PC-9 (cell line): Measurements from ENCODE around the gene UPK1A. TPM values are rescaled to one million over a fixed set of nuclear protein-coding genes. Genes with fewer than 3 reads are reported as not detected.

Source experiments
- BruUV-seq: library from RNA; stranded (reverse); fragments of 400-500 nt; replicated peaks from 2 replicates; lab custom pipeline; 2021; lab: Mats Ljungman, UMichigan
- CTCF ChIA-PET: fragments of 300-600 bp; sonication (Branson Sonifier 250); formaldehyde crosslinking; loops from one replicate; lab custom pipeline; 2022; ENCODE audit warnings: antibody characterized with exemption; lab: Charles Lee
- POLR2A ChIA-PET: fragments of 300-600 bp; sonication (Branson Sonifier 250); formaldehyde crosslinking; loops from one replicate; lab custom pipeline; 2022; ENCODE audit warnings: antibody characterized with exemption; ENCODE audit not compliant: unreplicated experiment; lab: Charles Lee
- DNase-seq, 2 experiments: peaks; one replicate each; pipeline versions ENCODE4 v3.0.0 to v3.0.0-alpha.2; 2015 to 2022; ENCODE audit warnings: mixed read lengths in 1 of 2
- H2AFZ ChIP-seq: fragments of 200-600 bp; sonication (generic); 2 replicates; pipeline ENCODE4 v1.8.1; 2017; ENCODE audit warnings: antibody characterized with exemption
- H3F3A ChIP-seq: fragments of 200-600 bp; sonication (generic); 2 replicates; pipeline ENCODE4 v1.8.1; 2017; ENCODE audit warnings: antibody characterized with exemption, mild to moderate bottlenecking, low read depth; ENCODE audit not compliant: insufficient read depth
- H3K27ac ChIP-seq: fragments of 200-600 bp; sonication (generic); 2 replicates; pipeline ENCODE4 v1.6.1; 2016; ENCODE audit warnings: mixed run types
- H3K27me3 ChIP-seq: fragments of 200-600 bp; sonication (generic); 2 replicates; pipeline ENCODE4 v1.6.1; 2016; ENCODE audit warnings: low read depth, mixed run types; ENCODE audit not compliant: insufficient read depth
- H3K36me3 ChIP-seq: fragments of 200-600 bp; sonication (generic); 2 replicates; pipeline ENCODE4 v1.6.1; 2016; ENCODE audit warnings: low read depth, mixed run types
- H3K4me1 ChIP-seq: fragments of 200-600 bp; sonication (generic); replicated peaks from 2 replicates; pipeline ENCODE4 v1.6.1; 2016; ENCODE audit warnings: mixed run types; ENCODE audit not compliant: insufficient read depth
- H3K4me2 ChIP-seq: fragments of 200-600 bp; sonication (generic); 2 replicates; pipeline ENCODE4 v1.6.1; 2017; ENCODE audit warnings: mixed run types
- H3K4me3 ChIP-seq: fragments of 200-600 bp; sonication (generic); 2 replicates; pipeline ENCODE4 v1.6.1; 2016; ENCODE audit warnings: mixed run types
- H3K79me2 ChIP-seq: fragments of 200-600 bp; sonication (generic); 2 replicates; pipeline ENCODE4 v1.6.1; 2017; ENCODE audit warnings: low read depth, mixed run types
- H3K9me2 ChIP-seq: fragments of 200-600 bp; sonication (generic); 2 replicates; pipeline ENCODE4 v1.8.1; 2017; ENCODE audit warnings: mild to moderate bottlenecking; ENCODE audit not compliant: insufficient read depth
- H3K9me3 ChIP-seq: fragments of 200-600 bp; sonication (generic); 2 replicates; pipeline ENCODE4 v1.8.1; 2016; ENCODE audit warnings: low read depth; ENCODE audit not compliant: insufficient read depth
- H4K20me1 ChIP-seq: fragments of 200-600 bp; sonication (generic); 2 replicates; pipeline ENCODE4 v1.8.1; 2017; ENCODE audit not compliant: insufficient read depth
- CTCF ChIP-seq: fragments of 200-600 bp; sonication (generic); conservative IDR thresholded peaks from 2 replicates; pipeline ENCODE4 v1.6.1; 2017; ENCODE audit warnings: mixed run types, antibody characterized with exemption, mild to moderate bottlenecking, moderate library complexity
- EZH2 ChIP-seq: fragments of 200-600 bp; sonication (generic); IDR thresholded peaks from 2 replicates; pipeline ENCODE4 v1.8.0; 2017; ENCODE audit warnings: antibody characterized with exemption, low read depth
- intact Hi-C: fragments of 100-400 bp; cut with micrococcal nuclease; formaldehyde crosslinking; loops from one replicate; pipeline ENCODE4 v1.10.0; 2022; ENCODE audit not compliant: unreplicated experiment
- total RNA-seq: library from RNA; stranded (reverse); gene quantifications from 2 replicates; pipeline ENCODE4 v1.2.3, GENCODE V29; 2021

UPK1A gene
- total RNA-seq, 1 experiment from 2014 or later: 1.6 TPM

GRCh38 chr19:35703343-35703742 lies 37.0 kb downstream of the UPK1A start:
- no peak for DNase-seq
- no peaks in the 10 kb centered on the region for H3F3A ChIP-seq
- H4K20me1 ChIP-seq: no peaks in the 10 kb centered on the region
- no peaks in the 10 kb centered on the region for H3K36me3 ChIP-seq
- CTCF ChIA-PET: interaction anchor here (0.7 kb wide), 1 partner anchor 46 kb away, joined by 5 read pairs; no protein-coding TSS in a partner anchor
- no peaks in the 10 kb centered on the region for H3K9me2 ChIP-seq
- H3K79me2 ChIP-seq: no peaks in the 10 kb centered on the region
- no peaks in the 10 kb centered on the region for H3K9me3 ChIP-seq
- H3K27me3 ChIP-seq: no peaks in the 10 kb centered on the region
- POLR2A ChIA-PET: interaction anchor here (0.6 to 1.5 kb wide), 2 partner anchors 59 to 199 kb away, joined by 7 to 14 read pairs; no protein-coding TSS in a partner anchor
- peaks cover 2% of the 10 kb centered on the region; the same call in 1 of the 2 replicates for H3K4me1 ChIP-seq
- H3K27ac ChIP-seq: no peak overlapping the region
- intact Hi-C loops: no loop called here
- H3K4me2 ChIP-seq: peak overlapping the region; percentile 93; the same call in 1 of the 2 replicates
- TF ChIP-seq CTCF (no peak), EZH2 (no peak)
- no TSS peak for BruUV-seq
- H3K4me3 ChIP-seq: no peak overlapping the region
- no peak overlapping the region for H2AFZ ChIP-seq

GRCh38 chr19:35704218-35704617 lies 37.9 kb downstream of the UPK1A start, which contains the start of gene ZBTB32:
TSS of gene ZBTB32 (plus strand) at chr19:35704558. CDS start at chr19:35714627, 10,069 bp downstream.
- H3F3A ChIP-seq: no peaks in the 10 kb centered on the region
- H4K20me1 ChIP-seq: no peaks in the 10 kb centered on the region
- no peaks in the 10 kb centered on the region for H3K9me3 ChIP-seq
- DNase-seq: peak in 1 of 2 experiments; percentile 35
- TF ChIP-seq EZH2 (no peak), CTCF (no peak)
- peaks cover 6% of the 10 kb centered on the region; the same call in 1 of the 2 replicates for H3K4me1 ChIP-seq
- H3K9me2 ChIP-seq: no peaks in the 10 kb centered on the region
- no peaks in the 10 kb centered on the region for H3K36me3 ChIP-seq
- H3K79me2 ChIP-seq: no peaks in the 10 kb centered on the region
- no TSS peak for BruUV-seq
- H2AFZ ChIP-seq: no peak within 1 kb of the TSS
- peak within 1 kb of the TSS; percentile 93; the same call in 1 of the 2 replicates for H3K4me2 ChIP-seq
- intact Hi-C loops: no loop called here
- H3K27ac ChIP-seq: no peak within 1 kb of the TSS
- H3K27me3 ChIP-seq: no peaks in the 10 kb centered on the region
- ChIA-PET POLR2A (no interaction called here), CTCF (no interaction called here)
- H3K4me3 ChIP-seq: no peak within 1 kb of the TSS

- Histone ChIP-seq H3K27me3 (no peaks in the 10 kb centered on the region), H3K9me2 (no peaks in the 10 kb centered on the region), H3K36me3 (no peaks in the 10 kb centered on the region), H3K27ac (no peak overlapping the region), H3K4me1 (peaks cover 6% of the 10 kb centered on the region; the same call in 1 of the 2 replicates), H2AFZ (no peak overlapping the region), H3K4me3 (no peak overlapping the region), H3F3A (no peaks in the 10 kb centered on the region), H4K20me1 (no peaks in the 10 kb centered on the region), H3K4me2 (no peak overlapping the region), H3K79me2 (no peaks in the 10 kb centered on the region), H3K9me3 (no peaks in the 10 kb centered on the region)
- POLR2A ChIA-PET: no interaction called here
- no TSS peak for BruUV-seq
- TF ChIP-seq CTCF (no peak), EZH2 (no peak)
- CTCF ChIA-PET: no interaction called here
- DNase-seq: peak in 1 of 2 experiments; percentile 52
- intact Hi-C loops: no loop called here
Observed at GRCh38 chr19:35708391-35708790, 42.1 kb downstream of the UPK1A start.
